ENCODE measurements around the gene TRIM2. TPM values are rescaled to one million over a fixed set of nuclear protein-coding genes. Genes with fewer than 3 reads are reported as not detected.

Gene TRIM2
- total and polyA plus RNA-seq, 2 experiments from 2014 or later: 22.0 to 61.5 TPM

DNA sequence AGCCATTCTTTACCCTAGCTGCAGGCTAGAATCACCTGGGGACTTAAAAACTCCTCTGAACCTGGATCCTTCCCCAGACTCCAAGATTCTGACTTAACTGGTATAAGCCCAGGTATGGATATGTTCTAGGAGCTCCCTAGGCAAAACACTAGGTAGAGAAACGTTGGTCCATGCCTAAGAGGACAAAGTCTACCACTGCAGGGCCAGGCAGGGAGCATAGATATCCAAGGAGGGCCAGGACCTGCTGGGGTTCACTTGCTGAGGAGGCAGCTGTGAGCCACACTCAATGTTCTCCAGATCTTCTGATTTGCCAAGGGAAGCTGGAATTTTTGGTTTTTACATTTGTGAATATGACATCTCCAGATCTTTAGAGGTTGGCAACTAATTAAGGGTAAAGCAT, 48.6 kb upstream of the TRIM2 start (continued):
- TF ChIP-seq, protein P1, sequence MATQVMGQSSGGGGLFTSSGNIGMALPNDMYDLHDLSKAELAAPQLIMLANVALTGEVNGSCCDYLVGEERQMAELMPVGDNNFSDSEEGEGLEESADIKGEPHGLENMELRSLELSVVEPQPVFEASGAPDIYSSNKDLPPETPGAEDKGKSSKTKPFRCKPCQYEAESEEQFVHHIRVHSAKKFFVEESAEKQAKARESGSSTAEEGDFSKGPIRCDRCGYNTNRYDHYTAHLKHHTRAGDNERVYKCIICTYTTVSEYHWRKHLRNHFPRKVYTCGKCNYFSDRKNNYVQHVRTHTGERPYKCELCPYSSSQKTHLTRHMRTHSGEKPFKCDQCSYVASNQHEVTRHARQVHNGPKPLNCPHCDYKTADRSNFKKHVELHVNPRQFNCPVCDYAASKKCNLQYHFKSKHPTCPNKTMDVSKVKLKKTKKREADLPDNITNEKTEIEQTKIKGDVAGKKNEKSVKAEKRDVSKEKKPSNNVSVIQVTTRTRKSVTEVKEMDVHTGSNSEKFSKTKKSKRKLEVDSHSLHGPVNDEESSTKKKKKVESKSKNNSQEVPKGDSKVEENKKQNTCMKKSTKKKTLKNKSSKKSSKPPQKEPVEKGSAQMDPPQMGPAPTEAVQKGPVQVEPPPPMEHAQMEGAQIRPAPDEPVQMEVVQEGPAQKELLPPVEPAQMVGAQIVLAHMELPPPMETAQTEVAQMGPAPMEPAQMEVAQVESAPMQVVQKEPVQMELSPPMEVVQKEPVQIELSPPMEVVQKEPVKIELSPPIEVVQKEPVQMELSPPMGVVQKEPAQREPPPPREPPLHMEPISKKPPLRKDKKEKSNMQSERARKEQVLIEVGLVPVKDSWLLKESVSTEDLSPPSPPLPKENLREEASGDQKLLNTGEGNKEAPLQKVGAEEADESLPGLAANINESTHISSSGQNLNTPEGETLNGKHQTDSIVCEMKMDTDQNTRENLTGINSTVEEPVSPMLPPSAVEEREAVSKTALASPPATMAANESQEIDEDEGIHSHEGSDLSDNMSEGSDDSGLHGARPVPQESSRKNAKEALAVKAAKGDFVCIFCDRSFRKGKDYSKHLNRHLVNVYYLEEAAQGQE (IDR thresholded peaks at IDR 0.05; ENCODE audit: unreplicated experiment): no peak
- TF ChIP-seq EZH2 (IDR thresholded peaks at IDR 0.05; ENCODE audit: low read depth, unreplicated experiment): no peak
- TF ChIP-seq, protein P2, sequence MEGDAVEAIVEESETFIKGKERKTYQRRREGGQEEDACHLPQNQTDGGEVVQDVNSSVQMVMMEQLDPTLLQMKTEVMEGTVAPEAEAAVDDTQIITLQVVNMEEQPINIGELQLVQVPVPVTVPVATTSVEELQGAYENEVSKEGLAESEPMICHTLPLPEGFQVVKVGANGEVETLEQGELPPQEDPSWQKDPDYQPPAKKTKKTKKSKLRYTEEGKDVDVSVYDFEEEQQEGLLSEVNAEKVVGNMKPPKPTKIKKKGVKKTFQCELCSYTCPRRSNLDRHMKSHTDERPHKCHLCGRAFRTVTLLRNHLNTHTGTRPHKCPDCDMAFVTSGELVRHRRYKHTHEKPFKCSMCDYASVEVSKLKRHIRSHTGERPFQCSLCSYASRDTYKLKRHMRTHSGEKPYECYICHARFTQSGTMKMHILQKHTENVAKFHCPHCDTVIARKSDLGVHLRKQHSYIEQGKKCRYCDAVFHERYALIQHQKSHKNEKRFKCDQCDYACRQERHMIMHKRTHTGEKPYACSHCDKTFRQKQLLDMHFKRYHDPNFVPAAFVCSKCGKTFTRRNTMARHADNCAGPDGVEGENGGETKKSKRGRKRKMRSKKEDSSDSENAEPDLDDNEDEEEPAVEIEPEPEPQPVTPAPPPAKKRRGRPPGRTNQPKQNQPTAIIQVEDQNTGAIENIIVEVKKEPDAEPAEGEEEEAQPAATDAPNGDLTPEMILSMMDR (conservative IDR thresholded peaks at IDR 0.05; ENCODE audit: low read depth in 2 of 2): no peak
- no peak for TF ChIP-seq ZNF114 (CRISPR knock-in tag; IDR thresholded peaks at IDR 0.05)
- no peak for TF ChIP-seq JUNB (IDR thresholded peaks at IDR 0.05; ENCODE audit: unreplicated experiment)

DNA sequence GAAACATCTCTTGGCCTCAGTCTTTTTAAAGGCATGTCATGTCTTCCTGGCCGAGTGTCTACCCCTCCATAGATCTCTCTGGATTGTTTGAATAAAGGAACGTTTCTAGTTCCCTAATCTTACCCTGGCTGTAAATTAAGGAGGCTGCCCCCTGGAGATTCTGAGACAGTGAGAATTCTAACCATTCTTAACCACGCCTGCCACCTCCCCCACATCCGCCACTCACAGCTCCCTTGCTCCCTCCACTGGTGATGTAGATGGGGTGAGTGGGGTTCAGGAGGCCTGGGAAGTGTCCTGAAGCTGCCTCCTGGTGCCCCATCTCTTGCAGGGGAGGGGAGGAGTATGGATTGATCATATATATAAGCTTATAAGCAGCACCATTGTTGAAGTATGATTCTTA, 48.0 kb upstream of the TRIM2 start:
- Mint-ChIP-seq H3K9me3 (no peaks in the 10 kb centered on the region), H3K27ac (no peak overlapping the region), H3K36me3 (ENCODE audit: low read depth) (no peaks in the 10 kb centered on the region), H3K27me3 (ENCODE audit: insufficient read depth, low read depth, poor library complexity) (peaks cover 46% of the 10 kb centered on the region), H3K4me1 (peaks cover 42% of the 10 kb centered on the region), H3K4me3 (no peak overlapping the region)
- Histone ChIP-seq H3F3A (replicated peaks; ENCODE audit: low read depth) (peaks cover 11% of the 10 kb centered on the region), H3K36me3 (ENCODE audit: insufficient read depth) (no peaks in the 10 kb centered on the region), H3K79me2 (replicated peaks; ENCODE audit: insufficient read depth) (no peaks in the 10 kb centered on the region), H3K27me3 (ENCODE audit: insufficient read depth) (peaks cover 71% of the 10 kb centered on the region), H4K20me1 (replicated peaks; ENCODE audit: insufficient read depth) (no peaks in the 10 kb centered on the region), H2AFZ (no peak overlapping the region), H3K9me2 (ENCODE audit: insufficient read depth) (no peaks in the 10 kb centered on the region), H3K27ac (ENCODE audit: low read depth) (no peak overlapping the region), H3K4me1 (ENCODE audit: insufficient read depth) (peaks cover 33% of the 10 kb centered on the region), H3K4me2 (peak overlapping the region; percentile 23), H3K4me3 (no peak overlapping the region)
- peak; percentile 31 for ATAC-seq
- peak; percentile 71 for DNase-seq (ENCODE audit: low spot score)
- TF ChIP-seq, protein P3, sequence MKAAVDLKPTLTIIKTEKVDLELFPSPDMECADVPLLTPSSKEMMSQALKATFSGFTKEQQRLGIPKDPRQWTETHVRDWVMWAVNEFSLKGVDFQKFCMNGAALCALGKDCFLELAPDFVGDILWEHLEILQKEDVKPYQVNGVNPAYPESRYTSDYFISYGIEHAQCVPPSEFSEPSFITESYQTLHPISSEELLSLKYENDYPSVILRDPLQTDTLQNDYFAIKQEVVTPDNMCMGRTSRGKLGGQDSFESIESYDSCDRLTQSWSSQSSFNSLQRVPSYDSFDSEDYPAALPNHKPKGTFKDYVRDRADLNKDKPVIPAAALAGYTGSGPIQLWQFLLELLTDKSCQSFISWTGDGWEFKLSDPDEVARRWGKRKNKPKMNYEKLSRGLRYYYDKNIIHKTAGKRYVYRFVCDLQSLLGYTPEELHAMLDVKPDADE (IDR thresholded peaks at IDR 0.05): no peak
- TF ChIP-seq, protein P2 (conservative IDR thresholded peaks at IDR 0.05; ENCODE audit: low read depth in 2 of 2): peak; percentile 51 to 67
